Stimulated activated CD4-positive, alpha-beta T cell treated with anti-CD3 and anti-CD28 coated beads, Interleukin-15, amount 100 ng/mL, for 1 hour (primary cell): ENCODE measurements around the gene LPO.

Experiments used
- DNase-seq, 2 donors: peaks; one replicate each; pipeline ENCODE4 v3.0.0-alpha.2; 2020; ENCODE audit warnings: low read depth in 1 of 2, low spot score in 1 of 2

LPO gene

DNA sequence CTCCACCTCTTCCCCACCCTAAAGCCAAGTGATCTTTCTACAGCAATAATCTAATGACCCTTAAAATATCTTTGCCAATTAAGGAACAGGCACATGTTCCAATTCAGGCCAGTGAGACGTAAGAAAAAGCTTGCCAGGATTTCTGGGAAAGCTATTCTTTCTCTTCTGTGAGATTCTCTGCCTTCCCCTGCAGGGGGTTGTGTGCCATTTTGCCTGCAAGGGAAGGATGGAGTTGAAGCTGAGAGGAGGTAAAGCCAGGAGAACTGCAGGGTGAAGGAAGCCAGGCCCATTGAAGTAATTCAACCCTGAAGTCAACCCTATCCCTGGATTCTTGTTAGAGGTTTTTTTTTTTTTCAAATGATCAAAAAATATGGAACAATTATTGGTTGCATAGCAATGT is 9.0 kb upstream of the LPO start:
- DNase-seq: no peak

DNA sequence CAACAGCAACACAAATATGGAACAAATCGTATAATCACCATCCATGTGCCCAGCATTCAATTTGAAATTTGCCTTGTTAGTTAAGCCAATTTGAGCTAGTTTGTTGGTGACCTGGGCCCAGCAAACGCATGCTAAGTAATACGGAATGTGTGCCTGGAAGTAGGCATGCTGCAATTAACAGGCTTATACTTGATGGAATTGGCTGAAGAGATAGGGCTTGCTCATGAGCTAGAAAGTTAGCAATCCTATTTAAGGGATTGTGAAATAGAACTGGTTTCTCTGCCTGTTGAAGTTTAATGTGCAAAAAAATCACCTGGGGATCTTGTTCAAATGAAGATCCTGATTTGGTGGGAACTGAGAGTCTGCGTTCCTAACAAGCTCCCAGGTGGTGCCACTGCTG is 8.5 kb upstream of the LPO start:
- no peak for DNase-seq

DNA sequence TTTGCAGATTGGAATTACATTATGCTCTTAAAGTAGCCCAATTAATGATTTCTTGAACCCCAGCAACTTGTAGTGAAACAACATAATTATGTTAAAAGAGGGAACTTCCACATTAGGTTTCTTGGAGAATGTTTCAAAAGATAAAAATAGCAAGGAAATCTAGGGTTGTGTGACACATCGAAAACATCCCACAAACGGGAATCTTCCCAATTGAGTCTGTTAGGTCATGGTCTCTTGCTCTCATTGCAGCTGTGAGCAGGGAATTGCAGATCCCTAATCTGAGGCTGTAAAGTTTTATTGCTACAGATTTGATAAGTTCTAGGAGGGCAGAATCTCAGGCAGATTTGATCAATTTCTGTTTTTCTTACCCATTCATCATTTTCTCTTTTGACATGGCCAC is 6.7 kb upstream of the LPO start:
- no peak for DNase-seq

DNA sequence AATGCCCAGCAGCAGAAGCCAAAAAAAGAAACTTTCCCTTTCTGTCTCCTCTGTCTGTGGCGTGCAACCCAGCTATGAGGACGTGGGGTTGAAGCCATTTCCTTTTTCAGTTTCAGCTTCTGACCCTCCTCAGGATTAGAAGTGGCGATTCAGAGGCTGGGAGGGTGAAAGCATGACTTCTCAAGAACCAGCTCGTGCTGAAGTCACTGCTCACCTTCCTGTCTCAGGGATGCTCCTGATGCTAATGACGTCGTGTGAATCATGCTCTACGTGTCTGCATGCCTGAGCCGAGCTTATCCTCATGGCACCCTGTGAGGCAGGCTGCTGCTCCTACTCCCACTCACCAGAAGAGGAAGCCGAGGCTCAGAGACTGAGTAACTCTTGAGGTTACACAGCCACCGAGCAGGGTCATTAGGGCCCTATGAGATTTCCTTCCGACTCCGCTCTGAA is 5.7 kb upstream of the LPO start:
- DNase-seq: no peak

DNA sequence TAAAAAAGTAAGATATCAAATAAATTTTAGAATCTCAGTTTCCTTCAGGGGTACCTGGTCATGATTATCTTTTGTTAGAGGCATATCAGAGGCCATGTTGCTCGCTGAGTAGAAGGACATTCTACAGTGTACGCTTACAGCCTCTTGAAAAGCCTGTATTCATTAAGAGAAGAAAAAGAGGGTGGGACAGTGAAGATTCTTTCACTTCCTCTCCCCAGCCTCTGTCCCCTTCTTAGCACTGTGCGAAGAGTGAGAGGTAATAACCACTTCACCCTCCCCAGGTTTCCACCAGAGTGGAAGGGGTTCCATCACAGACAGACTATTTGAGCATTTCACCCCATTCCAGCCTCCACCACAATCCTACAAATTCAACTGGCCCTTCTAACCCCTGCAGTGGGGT is 4.8 kb upstream of the LPO start:
- no peak for DNase-seq

GRCh38 chr17:58234512-58234911 is 3.9 kb upstream of the LPO start:
- DNase-seq: no peak

DNA sequence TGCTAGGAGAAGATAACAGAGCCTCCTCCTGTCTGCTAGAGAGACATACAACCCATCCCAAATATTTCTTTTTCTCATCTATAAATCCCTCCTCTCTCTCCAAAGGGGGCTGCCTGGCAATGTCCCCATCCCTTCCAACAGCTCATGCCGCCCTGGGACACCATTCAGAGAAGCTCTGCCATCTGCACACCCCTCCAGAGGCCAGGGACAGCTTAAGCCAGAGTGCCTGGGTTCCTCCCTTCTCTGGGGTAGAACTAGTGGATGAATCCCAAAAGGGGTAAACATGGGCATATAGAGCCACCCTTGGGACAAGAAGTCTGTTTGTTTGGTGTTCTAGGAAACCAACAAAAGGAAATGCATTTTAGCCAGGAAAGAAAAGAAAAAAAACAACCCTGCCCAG is 2.6 kb upstream of the LPO start:
- no peak for DNase-seq

GRCh38 chr17:58236394-58236793 is 2.0 kb upstream of the LPO start:
- DNase-seq: no peak

- DNase-seq: no peak
These were observed 1.6 kb downstream of the LPO start for GRCh38 chr17:58239987-58240386.

DNA sequence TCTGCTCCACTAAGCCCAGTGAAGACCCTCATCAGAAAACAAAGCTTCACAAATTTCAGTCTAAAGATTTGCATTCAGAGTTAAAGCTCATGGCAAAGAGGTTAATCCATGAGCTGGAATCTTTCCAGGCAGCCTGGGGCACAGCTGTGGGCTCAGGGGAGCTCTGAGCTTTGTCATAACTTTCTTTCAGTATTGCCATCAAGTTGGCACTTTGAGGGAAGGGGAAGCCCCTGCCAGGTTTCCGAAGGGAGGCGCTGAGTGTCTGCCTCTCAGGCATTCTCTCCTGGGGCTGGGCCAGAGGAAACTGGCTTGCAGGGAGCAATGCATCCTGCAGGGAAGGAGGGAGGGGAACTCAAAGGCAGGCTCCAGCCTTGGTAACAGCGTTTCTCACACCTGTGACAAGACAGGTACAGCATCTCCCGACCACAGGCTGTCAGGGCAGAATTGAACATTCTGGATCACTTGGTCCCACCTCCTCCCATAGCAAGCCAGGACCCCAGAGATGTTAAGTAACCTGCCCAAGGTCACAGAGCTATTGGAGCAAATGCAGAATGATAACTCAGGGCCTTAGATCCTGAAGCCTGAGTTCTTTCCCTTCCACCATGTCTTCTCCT is 3.9 kb downstream of the LPO start:
- no peak for DNase-seq

DNA sequence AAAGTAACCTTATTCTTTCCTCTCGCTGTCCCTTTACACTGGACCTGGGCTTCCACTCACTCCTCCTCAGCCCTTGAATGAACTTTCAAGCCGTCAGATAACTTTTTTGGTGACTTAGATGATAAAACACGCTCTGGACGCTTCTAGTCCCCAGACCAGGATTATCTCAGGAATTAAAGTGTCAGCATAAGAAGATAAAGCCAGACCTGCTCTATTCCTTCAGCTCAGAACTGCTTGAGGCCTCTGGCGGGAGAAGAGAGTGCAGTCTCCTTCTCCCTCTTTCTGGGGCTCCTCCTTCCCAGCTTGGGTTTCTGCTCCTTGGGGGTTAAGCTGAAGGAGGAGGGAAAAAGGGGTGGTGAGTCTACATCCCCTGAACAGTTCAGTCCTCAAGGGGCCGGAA is 6.6 kb downstream of the LPO start:
- no peak for DNase-seq

DNA sequence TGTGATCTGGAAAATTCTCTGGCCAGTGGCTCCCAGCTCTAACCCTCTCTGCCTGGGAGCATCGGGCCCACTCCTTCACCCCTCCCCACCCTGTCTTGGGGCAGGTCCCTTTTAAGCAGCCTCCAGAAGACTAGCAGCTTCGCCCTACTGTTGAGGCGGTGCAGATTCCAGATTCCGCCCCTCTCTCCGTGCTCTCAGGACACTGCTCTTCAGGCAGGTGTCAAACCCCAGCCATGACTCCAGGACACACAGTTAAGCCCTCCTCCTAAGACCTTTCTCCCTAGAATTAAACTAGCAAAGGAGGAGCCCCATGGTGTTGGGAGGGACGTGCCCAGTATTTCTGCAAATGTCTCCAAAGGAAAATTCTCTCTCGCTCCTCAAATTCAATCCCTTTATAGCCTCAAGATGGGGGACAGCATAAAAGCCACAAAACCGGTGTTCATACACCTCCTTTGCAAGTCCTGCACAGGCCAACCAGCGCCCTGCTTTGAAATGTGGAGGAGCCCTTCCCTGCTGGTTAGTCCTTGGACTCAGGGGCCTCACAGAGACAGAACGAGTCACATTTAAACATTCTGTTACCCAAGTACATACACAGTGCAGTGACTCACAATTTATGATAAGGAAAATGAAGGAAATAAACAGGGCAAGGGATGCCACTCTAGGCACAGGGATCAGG is 7.2 kb downstream of the LPO start:
- DNase-seq: no peak

GRCh38 chr17:58246104-58246740 is 7.8 kb downstream of the LPO start:
- DNase-seq: no peak

DNA sequence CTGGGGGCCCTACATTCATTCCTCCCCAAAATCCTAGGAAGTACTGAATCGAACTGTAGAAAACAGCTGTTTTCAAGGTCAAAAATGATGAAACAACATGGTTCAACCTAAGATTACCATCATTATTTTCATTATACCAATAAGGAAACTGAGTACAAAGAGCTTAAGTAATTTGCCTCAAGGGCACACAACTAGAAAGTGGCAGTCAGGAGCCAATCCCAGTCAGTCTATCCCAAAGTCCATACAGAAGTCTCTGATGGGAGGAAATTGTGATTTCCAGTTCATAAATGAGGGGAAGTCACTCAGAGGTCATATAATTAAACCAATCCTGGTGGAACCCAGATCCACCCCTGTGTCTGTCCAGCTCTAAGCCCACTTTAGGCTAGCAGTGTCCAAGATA is 8.4 kb downstream of the LPO start:
- DNase-seq: no peak

- no peak for DNase-seq
These were observed 9.4 kb downstream of the LPO start for GRCh38 chr17:58247511-58248363.

DNA sequence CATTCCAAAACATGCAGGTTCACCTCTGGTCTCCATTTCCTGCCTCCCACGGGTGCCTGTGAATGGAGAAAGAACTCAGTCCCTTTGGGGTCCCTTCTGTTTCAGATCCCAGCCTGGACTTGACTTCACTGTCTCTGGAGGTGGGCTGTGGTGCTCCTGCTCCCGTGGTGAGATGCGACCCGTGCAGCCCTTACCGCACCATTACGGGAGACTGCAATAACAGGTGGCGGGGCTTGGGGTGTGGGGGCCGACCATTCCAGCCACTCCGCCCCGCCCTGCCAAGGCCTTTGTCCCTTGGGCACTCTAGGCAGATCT is 10.5 kb downstream of the LPO start:
- DNase-seq: no peak

DNA sequence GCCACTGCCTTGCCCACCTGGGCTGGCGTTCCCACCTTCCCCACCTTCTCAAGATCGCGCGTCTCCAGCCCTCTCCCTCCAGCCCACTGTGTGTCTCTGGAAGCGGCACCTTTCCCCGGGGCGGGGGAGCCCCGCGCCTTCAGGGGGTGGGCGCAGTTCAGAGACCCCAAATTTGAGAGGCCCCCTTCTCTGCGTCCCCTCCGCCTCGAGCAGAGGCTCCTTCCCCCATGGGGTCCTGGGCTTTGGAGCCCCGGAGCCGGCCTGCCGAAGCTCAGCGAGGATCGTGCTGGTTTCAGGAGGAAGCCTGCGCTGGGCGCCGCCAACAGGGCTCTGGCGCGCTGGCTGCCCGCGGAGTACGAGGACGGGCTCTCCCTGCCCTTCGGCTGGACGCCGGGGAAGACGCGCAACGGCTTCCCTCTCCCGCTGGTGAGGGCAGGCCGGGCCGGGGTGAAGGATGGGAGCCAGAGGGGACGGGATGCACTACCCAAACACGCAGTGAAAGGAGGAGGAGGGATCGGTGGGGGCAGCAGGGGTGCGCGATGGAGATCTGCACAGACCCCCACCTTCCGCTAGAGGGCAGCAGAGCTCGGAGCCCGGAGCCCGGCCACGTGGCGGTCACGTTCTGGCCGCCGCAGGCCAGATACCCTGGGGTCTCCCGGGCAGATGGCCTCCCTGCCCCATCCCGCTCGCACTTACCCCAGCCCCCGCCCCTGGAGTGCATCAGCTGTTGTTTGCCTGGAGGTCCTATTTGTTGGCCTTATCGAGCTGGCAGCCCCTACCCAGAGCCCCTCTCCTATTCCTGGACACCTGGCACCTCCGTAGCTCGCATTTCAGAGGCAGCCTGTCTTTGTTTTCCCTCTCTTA is 11.1 kb downstream of the LPO start:
- peak; percentile 57 to 68 for DNase-seq

- DNase-seq: no peak
These were observed 12.1 kb downstream of the LPO start for GRCh38 chr17:58250344-58251011.

DNA sequence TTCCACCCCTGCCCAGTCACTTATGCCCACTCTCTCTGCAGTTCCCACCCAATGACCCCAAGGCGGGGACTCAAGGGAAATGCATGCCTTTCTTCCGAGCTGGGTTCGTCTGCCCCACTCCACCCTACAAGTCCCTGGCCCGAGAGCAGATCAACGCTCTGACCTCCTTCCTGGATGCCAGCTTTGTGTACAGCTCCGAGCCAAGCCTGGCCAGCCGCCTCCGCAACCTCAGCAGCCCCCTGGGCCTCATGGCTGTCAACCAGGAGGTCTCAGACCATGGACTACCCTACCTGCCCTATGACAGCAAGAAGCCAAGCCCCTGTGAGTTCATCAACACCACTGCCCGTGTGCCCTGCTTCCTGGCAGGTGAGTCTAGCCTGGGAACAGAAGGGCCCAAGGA is 13.8 kb downstream of the LPO start:
- DNase-seq: no peak

- DNase-seq: no peak
These were observed 14.7 kb downstream of the LPO start for GRCh38 chr17:58253082-58253481.

DNA sequence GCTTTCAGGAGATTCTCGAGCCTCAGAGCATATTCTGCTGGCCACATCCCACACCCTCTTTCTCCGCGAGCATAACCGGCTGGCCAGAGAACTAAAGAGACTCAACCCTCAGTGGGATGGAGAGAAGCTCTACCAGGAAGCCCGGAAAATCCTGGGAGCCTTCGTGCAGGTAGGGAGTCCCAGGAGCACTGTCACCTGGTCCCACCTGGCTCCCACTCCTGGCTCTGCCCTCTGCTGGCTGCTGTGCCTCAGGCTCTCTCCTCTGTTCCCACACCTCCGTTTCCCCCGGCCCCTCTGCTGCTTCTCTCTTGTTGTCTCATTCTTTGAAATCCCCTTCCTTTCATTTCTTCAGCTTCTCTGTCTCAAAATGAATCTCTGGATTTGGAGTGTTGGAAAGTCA is 16.4 kb downstream of the LPO start:
- DNase-seq: no peak
